DOHH2 (cell line): ENCODE measurements around the gene BBC3.

Experiments
- CTCF ChIP-seq: fragments of 200-600 bp; sonication (generic); IDR thresholded peaks from one replicate; pipeline ENCODE4 v1.5.1; 2014; ENCODE audit warnings: antibody characterized with exemption, mild to moderate bottlenecking, low read depth, low read length; ENCODE audit not compliant: poor library complexity, severe bottlenecking
- EZH2phosphoT487 ChIP-seq: fragments of 200-600 bp; sonication (generic); IDR thresholded peaks from 2 replicates; pipeline ENCODE4 v1.6.1; 2017; ENCODE audit warnings: borderline replicate concordance, mild to moderate bottlenecking, antibody characterized with exemption, low read length, moderate library complexity, mixed read lengths

GRCh38 chr19:47274071-47274890 lies 43.3 kb upstream of the BBC3 start, which contains the start of gene INAFM1:
- TF ChIP-seq CTCF (no peak), EZH2phosphoT487 (no peak)
